ENCODE results near the gene AP4S1.

Gene AP4S1

DNA sequence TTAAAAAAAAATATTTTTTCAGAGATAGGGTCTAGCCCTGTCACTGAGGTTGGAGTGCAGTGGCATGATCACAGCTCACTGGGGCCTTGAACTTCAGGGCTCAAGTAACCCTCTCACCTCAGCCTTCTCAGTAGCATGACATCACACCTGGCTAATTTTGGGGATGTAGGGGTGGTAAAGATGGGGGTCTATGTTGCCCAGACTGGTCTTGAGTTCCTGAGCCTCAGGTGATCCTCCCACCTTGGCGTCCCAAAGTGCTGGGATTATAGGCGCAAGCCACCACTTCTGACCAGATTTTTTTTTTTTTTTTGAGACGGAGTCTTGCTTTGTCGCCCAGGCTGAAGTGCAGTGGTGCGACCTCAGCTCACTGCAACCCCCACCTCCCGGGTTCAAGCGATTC is 101.2 kb downstream of the AP4S1 start:
- no peak for TF ChIP-seq ZFX (IDR thresholded peaks at IDR 0.05; ENCODE audit: borderline replicate concordance)
- TF ChIP-seq, protein P1, sequence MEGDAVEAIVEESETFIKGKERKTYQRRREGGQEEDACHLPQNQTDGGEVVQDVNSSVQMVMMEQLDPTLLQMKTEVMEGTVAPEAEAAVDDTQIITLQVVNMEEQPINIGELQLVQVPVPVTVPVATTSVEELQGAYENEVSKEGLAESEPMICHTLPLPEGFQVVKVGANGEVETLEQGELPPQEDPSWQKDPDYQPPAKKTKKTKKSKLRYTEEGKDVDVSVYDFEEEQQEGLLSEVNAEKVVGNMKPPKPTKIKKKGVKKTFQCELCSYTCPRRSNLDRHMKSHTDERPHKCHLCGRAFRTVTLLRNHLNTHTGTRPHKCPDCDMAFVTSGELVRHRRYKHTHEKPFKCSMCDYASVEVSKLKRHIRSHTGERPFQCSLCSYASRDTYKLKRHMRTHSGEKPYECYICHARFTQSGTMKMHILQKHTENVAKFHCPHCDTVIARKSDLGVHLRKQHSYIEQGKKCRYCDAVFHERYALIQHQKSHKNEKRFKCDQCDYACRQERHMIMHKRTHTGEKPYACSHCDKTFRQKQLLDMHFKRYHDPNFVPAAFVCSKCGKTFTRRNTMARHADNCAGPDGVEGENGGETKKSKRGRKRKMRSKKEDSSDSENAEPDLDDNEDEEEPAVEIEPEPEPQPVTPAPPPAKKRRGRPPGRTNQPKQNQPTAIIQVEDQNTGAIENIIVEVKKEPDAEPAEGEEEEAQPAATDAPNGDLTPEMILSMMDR (IDR thresholded peaks at IDR 0.05): no peak
- H3K27ac ChIP-seq: no peak overlapping the region

DNA sequence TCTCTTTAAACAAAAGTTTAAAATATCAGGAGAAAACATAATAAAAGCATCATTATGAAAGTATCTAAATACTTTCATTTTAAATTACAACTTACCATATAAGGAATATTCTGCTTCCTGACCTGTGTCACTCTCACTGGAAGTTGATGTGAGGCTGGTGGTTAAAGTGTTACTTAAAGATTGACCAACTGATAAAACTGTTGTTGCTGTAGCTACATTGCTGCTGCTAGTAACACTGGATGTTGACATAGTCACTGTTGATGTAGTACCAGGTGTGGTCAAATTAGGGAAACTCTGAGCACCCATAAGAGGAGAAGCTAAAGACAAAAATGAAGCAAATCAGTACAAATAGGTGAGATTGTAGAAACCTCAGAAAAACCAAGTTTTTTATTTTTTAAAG is 102.2 kb downstream of the AP4S1 start:
- no peak for TF ChIP-seq ZFX (IDR thresholded peaks at IDR 0.05; ENCODE audit: borderline replicate concordance)
- TF ChIP-seq, protein P1 (IDR thresholded peaks at IDR 0.05): no peak

DNA sequence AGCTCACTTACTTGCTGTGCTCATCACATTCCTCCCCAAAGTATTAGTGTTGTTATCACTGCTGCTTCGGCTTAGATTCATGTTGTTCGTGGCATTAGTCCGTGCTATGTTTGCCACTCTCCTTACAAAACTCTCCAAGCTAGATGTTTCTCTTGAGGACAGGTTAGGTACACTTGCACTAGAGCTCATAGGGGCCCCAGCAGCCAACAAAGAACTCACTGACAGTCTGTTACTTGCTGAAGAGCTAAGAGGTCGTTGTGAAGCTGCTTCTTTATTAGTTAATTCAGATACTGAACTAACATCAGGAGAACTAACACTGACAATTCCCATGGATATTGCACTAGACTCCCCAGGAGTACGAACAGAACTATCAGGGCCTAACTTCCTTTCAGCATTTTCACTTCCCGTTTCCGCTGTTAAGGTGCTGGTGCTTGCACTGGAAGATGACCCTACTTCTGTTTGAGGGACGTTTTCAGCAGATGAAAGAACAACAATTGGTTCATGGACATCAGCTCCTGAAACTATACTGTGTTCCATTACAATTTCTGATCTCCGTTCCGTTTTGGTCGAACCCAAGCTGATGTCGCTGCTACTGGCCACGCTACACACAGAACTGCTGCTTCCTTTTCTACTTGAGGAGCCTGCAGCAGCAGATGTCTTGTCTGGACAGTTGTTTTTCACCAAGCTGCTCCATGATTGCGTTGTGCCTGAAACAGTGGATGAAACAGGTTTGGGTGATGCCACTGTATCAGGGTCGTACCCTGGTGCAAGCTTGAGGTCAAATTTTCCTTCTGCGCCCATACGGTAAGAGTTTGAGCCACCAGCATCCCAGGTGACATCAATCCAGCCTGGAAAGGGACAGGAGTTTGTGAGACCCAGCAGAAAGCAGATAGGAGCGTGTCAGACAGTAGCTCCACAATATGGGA is 103.4 kb downstream of the AP4S1 start:
- no peak overlapping the region for H3K27ac ChIP-seq
- TF ChIP-seq, protein P1 (IDR thresholded peaks at IDR 0.05): no peak
- TF ChIP-seq ZFX (IDR thresholded peaks at IDR 0.05; ENCODE audit: borderline replicate concordance): no peak

More for the DNA sequence above, 102.2 kb downstream of the AP4S1 start:
- H3K27ac ChIP-seq: no peak overlapping the region

DNA sequence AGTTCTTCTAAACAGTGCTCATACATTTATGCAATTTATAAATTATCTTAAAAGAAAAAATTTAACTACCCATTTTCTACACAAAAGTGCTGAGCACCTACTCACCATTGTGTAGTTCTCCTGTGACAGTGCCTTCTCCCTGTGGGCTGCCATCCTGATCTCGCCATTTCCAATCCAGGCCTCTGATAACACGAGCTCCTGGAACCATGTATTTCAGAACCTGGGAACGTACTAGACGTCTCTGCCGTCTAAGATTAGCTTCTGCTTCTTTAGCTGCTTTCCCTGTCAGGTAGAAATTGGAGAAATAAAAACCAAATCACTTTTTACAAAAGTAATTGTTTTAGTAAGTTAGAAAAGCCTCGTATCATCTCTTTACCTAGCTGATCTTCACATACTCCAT is 107.7 kb downstream of the AP4S1 start:
- no peak overlapping the region for H3K27ac ChIP-seq
- TF ChIP-seq ZFX (IDR thresholded peaks at IDR 0.05; ENCODE audit: borderline replicate concordance): no peak
- TF ChIP-seq, protein P1 (IDR thresholded peaks at IDR 0.05): no peak

DNA sequence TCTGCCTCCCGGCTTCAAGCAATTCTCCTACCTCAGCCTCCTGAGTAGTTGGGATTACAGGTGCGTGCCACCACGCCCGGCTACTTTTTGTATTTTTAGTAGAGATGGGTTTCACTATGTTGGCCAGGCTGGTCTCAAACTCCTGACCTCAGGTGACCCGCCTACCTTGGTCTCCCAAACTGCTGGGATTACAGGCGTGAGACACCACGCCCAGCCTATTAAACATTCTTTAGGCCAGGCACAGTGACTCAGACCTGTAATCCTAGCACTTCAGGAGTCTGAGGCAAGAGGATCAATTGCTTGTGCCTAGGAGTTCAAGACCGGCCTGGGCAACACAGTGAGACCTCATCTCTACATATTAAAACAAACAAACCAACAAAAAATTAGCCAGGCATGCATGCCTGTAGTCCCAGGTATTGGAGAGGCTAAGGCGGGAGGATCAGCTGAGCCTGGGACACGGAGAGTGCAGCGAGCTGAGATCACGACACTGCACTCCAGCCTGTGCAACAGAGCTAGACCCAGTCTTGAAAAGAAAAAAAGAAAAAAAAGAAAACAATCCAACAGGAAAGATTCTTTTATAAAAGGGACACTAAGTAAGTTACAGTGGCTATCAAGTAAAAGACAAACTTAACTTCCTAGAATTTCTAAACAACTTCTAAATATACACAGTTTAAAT is 111.9 kb downstream of the AP4S1 start:
- no peak overlapping the region for H3K27ac ChIP-seq
- TF ChIP-seq, protein P1 (IDR thresholded peaks at IDR 0.05): no peak
- no peak for TF ChIP-seq ZFX (IDR thresholded peaks at IDR 0.05; ENCODE audit: borderline replicate concordance)

DNA sequence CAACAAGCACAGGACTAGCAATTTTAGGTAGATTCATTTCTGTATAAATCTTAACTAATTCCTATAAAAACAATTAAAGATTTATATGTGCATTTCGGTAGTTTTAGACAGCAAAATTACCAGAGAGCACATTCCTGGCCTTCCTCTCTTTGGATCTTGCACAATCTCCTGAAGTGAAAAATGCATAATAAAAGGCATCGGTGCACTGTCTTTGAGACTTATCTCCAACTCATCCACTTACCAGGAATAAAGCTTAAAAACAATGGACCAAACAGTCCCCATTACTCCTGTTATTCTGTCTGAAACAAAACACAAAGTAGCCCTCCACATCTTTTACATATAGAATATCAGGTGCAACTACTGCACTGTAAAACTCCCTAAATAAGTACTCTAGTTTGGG is 112.9 kb downstream of the AP4S1 start:
- H3K27ac ChIP-seq: no peak overlapping the region
- TF ChIP-seq, protein P1 (IDR thresholded peaks at IDR 0.05): no peak
- no peak for TF ChIP-seq ZFX (IDR thresholded peaks at IDR 0.05; ENCODE audit: borderline replicate concordance)

Data from 22Rv1 (cell line).